Calu3 (cell line): ENCODE measurements around the gene LRP4. TPM values are rescaled to one million over a fixed set of nuclear protein-coding genes. Genes with fewer than 3 reads are reported as not detected.

Experiments
- BruUV-seq: library from RNA; stranded (reverse); fragments of 400-500 nt; replicated peaks from 2 replicates; lab custom pipeline; 2021; lab: Mats Ljungman, UMichigan
- CTCF ChIA-PET: fragments of 300-600 bp; sonication (Branson Sonifier 250); formaldehyde crosslinking; loops from one replicate; lab custom pipeline; 2022; ENCODE audit warnings: antibody characterized with exemption; lab: Charles Lee
- DNase-seq: peaks from one replicate; pipeline ENCODE4 v3.0.0; 2022
- H3K27ac Mint-ChIP-seq: one replicate; pipeline ENCODE4 v1.8.0; 2022; ENCODE audit warnings: mixed read lengths; ENCODE audit not compliant: unreplicated experiment
- H3K27me3 Mint-ChIP-seq: one replicate; pipeline ENCODE4 v1.8.0; 2022; ENCODE audit warnings: mixed read lengths; ENCODE audit not compliant: unreplicated experiment
- H3K36me3 Mint-ChIP-seq: one replicate; pipeline ENCODE4 v1.8.0; 2022; ENCODE audit warnings: mild to moderate bottlenecking, moderate library complexity, mixed read lengths; ENCODE audit not compliant: insufficient read depth, unreplicated experiment
- H3K4me1 Mint-ChIP-seq: one replicate; pipeline ENCODE4 v1.8.0; 2022; ENCODE audit warnings: mild to moderate bottlenecking, low read depth, mixed read lengths; ENCODE audit not compliant: unreplicated experiment
- H3K4me3 Mint-ChIP-seq: one replicate; pipeline ENCODE4 v1.8.0; 2022; ENCODE audit warnings: mild to moderate bottlenecking, low read depth, moderate library complexity, mixed read lengths; ENCODE audit not compliant: unreplicated experiment
- H3K9me3 Mint-ChIP-seq: one replicate; pipeline ENCODE4 v1.8.0; 2022; ENCODE audit warnings: low read depth, mixed read lengths; ENCODE audit not compliant: unreplicated experiment
- intact Hi-C: fragments of 100-400 bp; cut with micrococcal nuclease; formaldehyde crosslinking; loops from one replicate; pipeline ENCODE4 v1.10.0; 2022; ENCODE audit not compliant: unreplicated experiment
- total RNA-seq: library from RNA; stranded (reverse); gene quantifications from 2 replicates; pipeline ENCODE4 v1.2.3, GENCODE V29; 2022
- TF ChIP-seq, protein P1 (sequence below): fragments of 200-600 bp; IDR thresholded peaks from one replicate; pipeline ENCODE4 v1.8.0; 2022; ENCODE audit warnings: antibody characterized with exemption; ENCODE audit not compliant: unreplicated experiment

The LRP4 gene
- total RNA-seq, 1 experiment from 2014 or later: 0.80 TPM

DNA sequence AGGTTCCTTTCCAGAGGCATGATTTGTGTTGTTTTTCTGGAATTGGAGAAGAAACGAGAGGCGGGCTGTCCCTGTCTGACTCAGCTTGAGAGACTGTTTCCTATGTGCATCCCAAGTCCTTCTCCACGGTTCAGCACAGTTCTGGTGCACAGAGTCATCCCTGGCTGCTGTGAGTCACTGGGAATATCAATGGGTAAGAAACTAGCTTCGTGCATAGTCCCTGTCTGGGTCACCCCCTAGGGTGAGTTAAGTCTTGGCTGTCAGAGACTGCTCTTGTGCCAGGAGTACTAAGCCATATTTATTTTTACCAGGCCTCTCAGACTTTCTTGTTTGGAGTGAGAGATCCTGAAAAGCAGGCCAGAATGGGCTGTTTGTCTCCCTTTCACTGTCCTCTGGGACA, 2.4 kb upstream of the LRP4 start:
- TF ChIP-seq, protein P1, sequence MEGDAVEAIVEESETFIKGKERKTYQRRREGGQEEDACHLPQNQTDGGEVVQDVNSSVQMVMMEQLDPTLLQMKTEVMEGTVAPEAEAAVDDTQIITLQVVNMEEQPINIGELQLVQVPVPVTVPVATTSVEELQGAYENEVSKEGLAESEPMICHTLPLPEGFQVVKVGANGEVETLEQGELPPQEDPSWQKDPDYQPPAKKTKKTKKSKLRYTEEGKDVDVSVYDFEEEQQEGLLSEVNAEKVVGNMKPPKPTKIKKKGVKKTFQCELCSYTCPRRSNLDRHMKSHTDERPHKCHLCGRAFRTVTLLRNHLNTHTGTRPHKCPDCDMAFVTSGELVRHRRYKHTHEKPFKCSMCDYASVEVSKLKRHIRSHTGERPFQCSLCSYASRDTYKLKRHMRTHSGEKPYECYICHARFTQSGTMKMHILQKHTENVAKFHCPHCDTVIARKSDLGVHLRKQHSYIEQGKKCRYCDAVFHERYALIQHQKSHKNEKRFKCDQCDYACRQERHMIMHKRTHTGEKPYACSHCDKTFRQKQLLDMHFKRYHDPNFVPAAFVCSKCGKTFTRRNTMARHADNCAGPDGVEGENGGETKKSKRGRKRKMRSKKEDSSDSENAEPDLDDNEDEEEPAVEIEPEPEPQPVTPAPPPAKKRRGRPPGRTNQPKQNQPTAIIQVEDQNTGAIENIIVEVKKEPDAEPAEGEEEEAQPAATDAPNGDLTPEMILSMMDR: no peak
- no peak overlapping the region for H3K27ac Mint-ChIP-seq
- intact Hi-C loops: no loop called here
- H3K4me3 Mint-ChIP-seq: no peak overlapping the region
- H3K4me1 Mint-ChIP-seq: peaks cover 12% of the 10 kb centered on the region
- H3K36me3 Mint-ChIP-seq: peaks cover 19% of the 10 kb centered on the region
- BruUV-seq: no TSS peak
- H3K27me3 Mint-ChIP-seq: peaks cover 35% of the 10 kb centered on the region
- CTCF ChIA-PET: no interaction called here
- DNase-seq: no peak
- H3K9me3 Mint-ChIP-seq: no peaks in the 10 kb centered on the region

DNA sequence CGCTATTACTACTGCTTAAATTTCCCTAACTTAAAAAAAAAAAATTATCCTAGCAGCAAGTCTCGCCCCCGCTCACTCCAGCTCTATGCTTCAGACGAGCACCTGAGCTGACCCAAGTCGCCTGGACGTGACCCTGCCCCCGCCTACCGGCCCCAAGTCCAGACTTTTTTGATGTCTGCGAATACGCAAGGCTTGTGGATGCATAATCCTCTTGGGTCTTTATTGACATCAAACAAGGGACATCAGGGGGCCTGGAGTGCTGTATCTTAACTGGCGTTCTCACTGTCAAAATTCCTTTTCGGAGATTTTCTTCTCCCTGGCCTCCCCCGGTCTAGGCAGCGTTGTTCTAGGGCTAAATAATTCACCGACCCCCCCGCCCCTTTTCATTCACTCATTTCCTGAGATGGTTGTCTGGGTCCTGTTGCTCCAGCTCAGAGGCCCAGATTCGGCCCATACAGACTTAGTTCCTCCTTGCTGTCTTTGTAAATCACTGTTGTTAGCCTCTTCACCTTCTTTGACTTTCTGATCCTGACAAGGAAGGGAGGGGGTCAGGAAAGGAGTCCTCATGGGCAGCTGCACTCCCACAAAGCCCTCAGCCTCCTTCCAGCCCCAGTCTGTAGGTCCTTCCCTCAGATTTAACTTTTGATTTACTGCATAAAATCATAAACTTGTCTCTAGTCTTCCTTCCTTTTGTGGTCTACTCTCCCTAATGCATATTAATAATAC, 601 bp upstream of the LRP4 start:
- CTCF ChIA-PET: interaction anchor here (0.6 kb wide), 2 partner anchors 11 to 113 kb away, joined by 3 to 4 read pairs; no protein-coding TSS in a partner anchor
- Mint-ChIP-seq H3K4me1 (peaks cover 12% of the 10 kb centered on the region), H3K27ac (no peak overlapping the region), H3K27me3 (peaks cover 53% of the 10 kb centered on the region), H3K9me3 (no peaks in the 10 kb centered on the region), H3K4me3 (peak overlapping the region; percentile 72), H3K36me3 (peaks cover 19% of the 10 kb centered on the region)
- intact Hi-C loops: loop anchor here (10.0 kb wide), 1 partner anchor 66 kb away; no protein-coding TSS in a partner anchor
- TF ChIP-seq, protein P1: no peak
- DNase-seq: no peak
- no TSS peak for BruUV-seq

DNA sequence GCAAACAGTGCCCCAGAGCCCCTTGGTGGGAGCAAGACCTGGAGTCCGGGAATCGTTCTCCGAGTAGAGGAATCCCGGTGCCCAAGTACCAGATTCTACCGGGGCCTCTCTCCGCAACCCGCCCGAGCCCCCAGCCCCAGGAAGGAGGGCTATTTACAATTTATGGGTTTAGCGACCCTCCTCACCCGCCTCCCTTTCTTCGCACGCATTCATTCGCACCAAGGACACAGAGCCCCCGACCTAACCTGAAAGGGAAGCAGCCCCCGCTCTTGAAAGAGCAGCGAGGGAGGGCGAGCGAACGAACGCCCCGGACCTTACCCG, 628 bp downstream of the LRP4 start:
- peak overlapping the region; percentile 56 for H3K4me3 Mint-ChIP-seq
- no TSS peak for BruUV-seq
- no peak for DNase-seq
- TF ChIP-seq, protein P1: no peak
- H3K9me3 Mint-ChIP-seq: no peaks in the 10 kb centered on the region
- peaks cover 19% of the 10 kb centered on the region for H3K36me3 Mint-ChIP-seq
- CTCF ChIA-PET: no interaction called here
- H3K4me1 Mint-ChIP-seq: peaks cover 12% of the 10 kb centered on the region
- intact Hi-C loops: loop anchor here (10.0 kb wide), 1 partner anchor 67 kb away; no protein-coding TSS in a partner anchor
- no peak overlapping the region for H3K27ac Mint-ChIP-seq
- peaks cover 65% of the 10 kb centered on the region for H3K27me3 Mint-ChIP-seq

DNA sequence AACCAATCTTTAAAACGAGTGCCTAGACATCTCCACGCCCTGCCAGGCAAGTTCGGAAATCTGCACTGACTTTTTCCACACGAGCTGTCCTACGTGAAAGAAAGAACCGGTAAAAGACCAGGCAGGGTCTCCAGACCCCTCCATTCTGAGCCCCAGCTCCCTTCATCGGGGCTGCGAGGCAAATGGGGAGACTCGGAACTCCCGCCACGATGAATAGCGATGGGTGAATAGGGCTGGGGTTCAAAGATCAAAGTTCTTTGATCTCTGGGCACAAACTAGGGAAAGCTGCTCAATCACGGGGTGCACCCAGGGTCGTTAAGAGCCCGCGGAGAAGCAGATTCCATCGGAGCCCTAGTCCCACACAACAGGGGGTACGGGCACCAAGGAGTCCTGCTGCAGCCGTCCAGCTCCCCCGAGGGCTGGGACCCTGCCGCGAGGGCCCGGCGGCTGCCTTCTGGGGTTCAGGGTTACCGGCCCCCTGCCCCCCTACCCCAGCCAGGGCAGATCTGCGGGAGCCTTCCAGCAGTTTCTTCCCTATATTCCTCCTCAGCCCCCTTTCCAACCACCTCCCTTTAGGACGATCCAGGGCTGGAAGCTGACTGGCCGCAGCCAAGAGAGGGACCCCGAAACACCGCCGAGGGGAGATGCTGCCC, 1.1 kb downstream of the LRP4 start:
- intact Hi-C loops: loop anchor here (10.0 kb wide), 1 partner anchor 68 kb away; no protein-coding TSS in a partner anchor

More for the DNA sequence above, 1.1 kb downstream of the LRP4 start:
- CTCF ChIA-PET: interaction anchor here (0.7 to 1.2 kb wide), 4 partner anchors 90 to 236 kb away, joined by 3 to 5 read pairs (median 4); no protein-coding TSS in a partner anchor
- Mint-ChIP-seq H3K4me1 (peaks cover 12% of the 10 kb centered on the region), H3K9me3 (no peaks in the 10 kb centered on the region), H3K4me3 (peak overlapping the region; percentile 56), H3K27me3 (peaks cover 70% of the 10 kb centered on the region), H3K36me3 (peaks cover 19% of the 10 kb centered on the region), H3K27ac (no peak overlapping the region)
- no peak for DNase-seq
- TF ChIP-seq, protein P1: no peak
- BruUV-seq: no TSS peak
